Body of pancreas (tissue), 4 donors: Measurements from ENCODE around the gene CISD1.

ENCODE experiments used
- CTCF ChIP-seq, 7 experiments: fragments of 450-650 bp in 4 of 7; fragments of 200-600 bp in 3 of 7; sonication (generic) in 3 of 7; IDR thresholded peaks; one replicate each; pipeline ENCODE4 v1.5.1; 2016 to 2019; ENCODE audit warnings: antibody characterized with exemption in 7 of 7
- POLR2A ChIP-seq, 3 donors: fragments of 450-650 bp; IDR thresholded peaks; one replicate each; pipeline ENCODE4 v1.6.1; 2016; ENCODE audit warnings: antibody characterized with exemption in 3 of 3, mild to moderate bottlenecking in 2 of 3

- TF ChIP-seq CTCF (IDR thresholded peaks at IDR 0.05) (no peak), POLR2A (IDR thresholded peaks at IDR 0.05) (no peak)
Measured at GRCh38 chr10:58316874-58317273, 47.9 kb downstream of the CISD1 start.
